ENCODE measurements around the gene PRKAG1.

The PRKAG1 gene

GRCh38 chr12:49051777-49052438, 33.3 kb upstream of the PRKAG1 start:
- TF ChIP-seq, protein P1, sequence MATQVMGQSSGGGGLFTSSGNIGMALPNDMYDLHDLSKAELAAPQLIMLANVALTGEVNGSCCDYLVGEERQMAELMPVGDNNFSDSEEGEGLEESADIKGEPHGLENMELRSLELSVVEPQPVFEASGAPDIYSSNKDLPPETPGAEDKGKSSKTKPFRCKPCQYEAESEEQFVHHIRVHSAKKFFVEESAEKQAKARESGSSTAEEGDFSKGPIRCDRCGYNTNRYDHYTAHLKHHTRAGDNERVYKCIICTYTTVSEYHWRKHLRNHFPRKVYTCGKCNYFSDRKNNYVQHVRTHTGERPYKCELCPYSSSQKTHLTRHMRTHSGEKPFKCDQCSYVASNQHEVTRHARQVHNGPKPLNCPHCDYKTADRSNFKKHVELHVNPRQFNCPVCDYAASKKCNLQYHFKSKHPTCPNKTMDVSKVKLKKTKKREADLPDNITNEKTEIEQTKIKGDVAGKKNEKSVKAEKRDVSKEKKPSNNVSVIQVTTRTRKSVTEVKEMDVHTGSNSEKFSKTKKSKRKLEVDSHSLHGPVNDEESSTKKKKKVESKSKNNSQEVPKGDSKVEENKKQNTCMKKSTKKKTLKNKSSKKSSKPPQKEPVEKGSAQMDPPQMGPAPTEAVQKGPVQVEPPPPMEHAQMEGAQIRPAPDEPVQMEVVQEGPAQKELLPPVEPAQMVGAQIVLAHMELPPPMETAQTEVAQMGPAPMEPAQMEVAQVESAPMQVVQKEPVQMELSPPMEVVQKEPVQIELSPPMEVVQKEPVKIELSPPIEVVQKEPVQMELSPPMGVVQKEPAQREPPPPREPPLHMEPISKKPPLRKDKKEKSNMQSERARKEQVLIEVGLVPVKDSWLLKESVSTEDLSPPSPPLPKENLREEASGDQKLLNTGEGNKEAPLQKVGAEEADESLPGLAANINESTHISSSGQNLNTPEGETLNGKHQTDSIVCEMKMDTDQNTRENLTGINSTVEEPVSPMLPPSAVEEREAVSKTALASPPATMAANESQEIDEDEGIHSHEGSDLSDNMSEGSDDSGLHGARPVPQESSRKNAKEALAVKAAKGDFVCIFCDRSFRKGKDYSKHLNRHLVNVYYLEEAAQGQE (IDR thresholded peaks at IDR 0.05; ENCODE audit: insufficient read depth in 1 of 2, low read depth in 2 of 2, low read length in 2 of 2) = no peak
- TF ChIP-seq TAF1 (IDR thresholded peaks at IDR 0.05; ENCODE audit: borderline replicate concordance, insufficient read depth, low read length) (no peak), POLR2AphosphoS5 (IDR thresholded peaks at IDR 0.05; ENCODE audit: low read depth, low read length) (no peak), SIN3A (IDR thresholded peaks at IDR 0.05; ENCODE audit: borderline replicate concordance, insufficient read depth, low read length) (no peak), FOXP2 (optimal IDR thresholded peaks at IDR 0.05; ENCODE audit: borderline replicate concordance, extremely low read depth, extremely low read length, insufficient read depth) (no peak)

GRCh38 chr12:49051373-49051764, 32.8 kb upstream of the PRKAG1 start:
- no peak for TF ChIP-seq FOXP2 (optimal IDR thresholded peaks at IDR 0.05; ENCODE audit: borderline replicate concordance, extremely low read depth, extremely low read length, insufficient read depth)
- TF ChIP-seq TAF1 (IDR thresholded peaks at IDR 0.05; ENCODE audit: borderline replicate concordance, insufficient read depth, low read length) = no peak
- TF ChIP-seq SIN3A (IDR thresholded peaks at IDR 0.05; ENCODE audit: borderline replicate concordance, insufficient read depth, low read length) = no peak
- TF ChIP-seq, protein P1 (IDR thresholded peaks at IDR 0.05; ENCODE audit: insufficient read depth in 1 of 2, low read depth in 2 of 2, low read length in 2 of 2) = no peak
- TF ChIP-seq POLR2AphosphoS5 (IDR thresholded peaks at IDR 0.05; ENCODE audit: low read depth, low read length) = no peak

DNA sequence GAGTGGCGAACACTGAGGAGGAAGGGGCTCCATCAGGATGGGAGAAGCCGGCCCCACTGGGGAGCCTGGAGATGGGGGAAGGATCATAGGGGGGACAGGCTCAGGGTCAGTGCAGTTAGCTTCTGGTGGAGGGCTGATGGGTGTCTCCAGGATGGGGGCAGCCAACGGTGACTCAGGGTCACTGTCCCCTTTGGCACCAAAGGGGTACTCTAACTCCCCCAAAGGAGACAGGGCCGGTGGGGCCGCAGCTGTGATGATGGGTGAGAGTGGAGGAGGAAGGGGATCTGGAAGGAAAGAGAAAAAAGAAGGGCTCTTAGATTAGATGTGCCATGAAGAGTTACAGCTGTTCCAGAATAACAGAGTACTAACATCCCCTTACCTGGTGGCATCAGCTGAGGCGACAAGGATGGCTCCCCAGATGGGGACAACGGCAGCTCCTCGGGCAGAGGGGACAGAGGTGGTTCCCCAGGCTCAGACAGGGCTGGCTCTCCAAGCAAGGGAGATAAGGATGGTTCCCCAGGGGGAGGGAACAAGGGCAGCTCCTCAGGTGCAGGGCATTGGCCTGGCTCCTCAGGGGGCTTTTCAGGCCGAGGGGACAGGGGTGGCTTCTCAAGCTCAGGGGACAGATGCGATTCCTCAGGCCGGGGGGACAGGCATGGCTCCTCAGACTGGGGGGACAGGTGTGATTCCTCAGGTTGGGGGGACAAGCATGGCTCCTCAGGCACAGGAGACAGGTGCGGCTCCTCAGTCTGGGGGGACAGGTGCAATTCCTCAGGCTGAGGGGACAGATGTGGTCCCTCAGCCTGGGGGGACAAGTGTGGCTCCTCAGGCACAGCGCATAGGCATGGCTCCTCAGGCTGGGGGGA, 32.2 kb upstream of the PRKAG1 start:
- TF ChIP-seq SIN3A (IDR thresholded peaks at IDR 0.05; ENCODE audit: borderline replicate concordance, insufficient read depth, low read length) (no peak), TAF1 (IDR thresholded peaks at IDR 0.05; ENCODE audit: borderline replicate concordance, insufficient read depth, low read length) (no peak), FOXP2 (optimal IDR thresholded peaks at IDR 0.05; ENCODE audit: borderline replicate concordance, extremely low read depth, extremely low read length, insufficient read depth) (no peak)
- TF ChIP-seq, protein P1 (IDR thresholded peaks at IDR 0.05; ENCODE audit: insufficient read depth in 1 of 2, low read depth in 2 of 2, low read length in 2 of 2) = no peak

GRCh38 chr12:49049566-49050224, 31.1 kb upstream of the PRKAG1 start:
- TF ChIP-seq FOXP2 (optimal IDR thresholded peaks at IDR 0.05; ENCODE audit: borderline replicate concordance, extremely low read depth, extremely low read length, insufficient read depth) = no peak
- TF ChIP-seq SIN3A (IDR thresholded peaks at IDR 0.05; ENCODE audit: borderline replicate concordance, insufficient read depth, low read length) = no peak
- TF ChIP-seq, protein P1 (IDR thresholded peaks at IDR 0.05; ENCODE audit: insufficient read depth in 1 of 2, low read depth in 2 of 2, low read length in 2 of 2) = no peak
- no peak for TF ChIP-seq POLR2AphosphoS5 (IDR thresholded peaks at IDR 0.05; ENCODE audit: low read depth, low read length)
- TF ChIP-seq TAF1 (IDR thresholded peaks at IDR 0.05; ENCODE audit: borderline replicate concordance, insufficient read depth, low read length) = no peak
